K562 (cell line): ENCODE data around the gene STING1. TPM values are rescaled to one million over a fixed set of nuclear protein-coding genes. Genes with fewer than 3 reads are reported as not detected.

Experiments
- ATAC-seq: fragments of 200-7000 bp; cut with Tn5 transposase; 3 replicates; pipeline ENCODE4 v1.9.1; 2020; ENCODE audit warnings: moderate library complexity
- BruUV-seq: library from RNA; stranded (reverse); fragments of 400-500 nt; replicated peaks from 2 replicates; lab custom pipeline; 2021; lab: Mats Ljungman, UMichigan
- CTCF ChIA-PET: fragments of 300-600 bp; formaldehyde crosslinking; extraction: SDS; loops from one replicate; lab custom pipeline; 2021; ENCODE audit warnings: low intra/inter-chr PET ratio; lab: Yijun Ruan, JAX
- POLR2A ChIA-PET: fragments of 300-600, 350-650 bp; sonication (Branson Sonifier 250); formaldehyde crosslinking; extraction: SDS; loops from one replicate; lab custom pipeline; 2021; ENCODE audit warnings: antibody characterized with exemption, inconsistent platforms; lab: Yijun Ruan, JAX
- DNase-seq, 4 experiments: peaks; one replicate each; pipeline versions ENCODE4 v3.0.0 to v3.0.0-alpha.2; 2011 to 2018; ENCODE audit warnings: low spot score in 3 of 4, mixed read lengths in 3 of 4; ENCODE audit errors: extremely low read depth in 1 of 4
- FAIRE-seq: peaks from 2 replicates; lab custom pipeline; 2011; peaks lifted over from hg19 to GRCh38; lab: Jason Lieb, UNC
- H2AFZ ChIP-seq: 2 replicates; pipeline ENCODE4 v1.6.0; 2011; ENCODE audit warnings: low read depth, low read length, control low read depth, inconsistent platforms
- H3K27ac ChIP-seq: fragments of 200-600 bp; 3 replicates; pipeline ENCODE4 v1.8.0; 2011; ENCODE audit warnings: low read depth, mild to moderate bottlenecking, control low read depth, inconsistent platforms, low read length, moderate library complexity, mixed read lengths; ENCODE audit errors: extremely low read depth
- H3K27me3 ChIP-seq, 2 experiments: fragments of 300-600 bp in 1 of 2; 2 replicates in 1 of 2; 3 replicates in 1 of 2; pipeline versions ENCODE4 v1.6.0 to v1.8.0; 2011; ENCODE audit warnings: inconsistent platforms in 2 of 2, low read length in 2 of 2, mild to moderate bottlenecking in 1 of 2, mixed read lengths in 1 of 2, moderate library complexity in 1 of 2; ENCODE audit not compliant: control insufficient read depth in 2 of 2, insufficient read depth in 2 of 2
- H3K36me3 ChIP-seq: fragments of 300-600 bp; 3 replicates; pipeline ENCODE4 v1.8.0; 2011; ENCODE audit warnings: mild to moderate bottlenecking, low read length, inconsistent platforms; ENCODE audit not compliant: control insufficient read depth, insufficient read depth
- H3K4me1 ChIP-seq, 2 experiments: fragments of 200-600 bp in 1 of 2; replicated peaks in 1 of 2; 2 replicates in 1 of 2; 3 replicates in 1 of 2; pipeline versions ENCODE4 v1.5.1 to v1.8.0; 2011; ENCODE audit warnings: inconsistent platforms in 2 of 2, low read length in 2 of 2, mild to moderate bottlenecking in 1 of 2, mixed read lengths in 1 of 2, moderate library complexity in 1 of 2; ENCODE audit not compliant: control insufficient read depth in 2 of 2, insufficient read depth in 2 of 2
- H3K4me2 ChIP-seq: 2 replicates; pipeline ENCODE4 v1.6.1; 2011; ENCODE audit warnings: low read length, control low read depth, inconsistent platforms, mixed read lengths; ENCODE audit not compliant: insufficient read depth
- H3K4me3 ChIP-seq: fragments of 200-600 bp; sonication (generic), shearing (Covaris generic); 2 replicates; pipeline ENCODE4 v1.5.1; 2016; ENCODE audit warnings: control low read depth, inconsistent platforms
- H3K79me2 ChIP-seq: fragments of 200-600 bp; 3 replicates; pipeline ENCODE4 v1.8.0; 2011; ENCODE audit warnings: low read length, inconsistent platforms; ENCODE audit not compliant: control insufficient read depth, insufficient read depth
- H3K9ac ChIP-seq, 2 experiments: 2 replicates each; pipeline versions ENCODE4 v1.6.0 to v1.6.1; 2011; ENCODE audit warnings: low read depth in 2 of 2, low read length in 2 of 2, control low read depth in 1 of 2, inconsistent platforms in 1 of 2, mild to moderate bottlenecking in 1 of 2, mixed read lengths in 1 of 2; ENCODE audit not compliant: insufficient read depth in 1 of 2
- H3K9me1 ChIP-seq: one replicate; pipeline ENCODE4 v1.6.0; 2011; ENCODE audit warnings: inconsistent platforms, mild to moderate bottlenecking, low read length, moderate library complexity; ENCODE audit not compliant: control insufficient read depth, insufficient read depth
- H3K9me3 ChIP-seq: replicated peaks from 2 replicates; pipeline ENCODE4 v1.5.1; 2011; ENCODE audit warnings: low read depth, low read length, inconsistent platforms; ENCODE audit not compliant: control insufficient read depth, insufficient read depth
- H4K20me1 ChIP-seq: replicated peaks from 2 replicates; pipeline ENCODE4 v1.6.1; 2011; ENCODE audit warnings: low read length, inconsistent platforms, mixed read lengths; ENCODE audit not compliant: control insufficient read depth, insufficient read depth
- FOXM1 ChIP-seq, 2 experiments: fragments of 450-650 bp in 1 of 2; sonication (generic) in 1 of 2; formaldehyde crosslinking in 1 of 2; IDR thresholded peaks; 2 replicates each; pipeline versions ENCODE4 v1.6.1 to v1.9.0; 2017 to 2022; ENCODE audit warnings: low read depth in 2 of 2, mild to moderate bottlenecking in 2 of 2, missing genetic modification reagents in 1 of 2, moderate library complexity in 1 of 2
- HNRNPUL1 ChIP-seq: fragments of 200-400 bp; formaldehyde crosslinking; IDR thresholded peaks from 2 replicates; pipeline ENCODE4 v1.6.1; 2017; ENCODE audit warnings: low read length
- KLF16 ChIP-seq: IDR thresholded peaks from 2 replicates; pipeline ENCODE4 v1.6.1; 2016; ENCODE audit warnings: antibody characterized with exemption
- SOX6 ChIP-seq: fragments of 450-650 bp; IDR thresholded peaks from 2 replicates; pipeline ENCODE4 v1.6.1; 2014; ENCODE audit warnings: mild to moderate bottlenecking
- YBX1 ChIP-seq: fragments of 450-650 bp; IDR thresholded peaks from 2 replicates; pipeline ENCODE4 v1.7.1; 2016; ENCODE audit warnings: mild to moderate bottlenecking
- WGBS: fragments of 100-300 bp; shearing (Covaris generic); methylation state at CpG from one replicate; pipeline ENCODE4 v1.1.6; 2016; ENCODE audit warnings: low coverage, mixed read lengths; ENCODE audit not compliant: insufficient coverage; ENCODE audit errors: missing lambda C conversion rate; 5-methylcytosine and 5-hydroxymethylcytosine counted together
- in situ Hi-C: fragments of 300-500 bp; cut with MboI; formaldehyde crosslinking; loops from 4 replicates; pipeline ENCODE4 v1.15.0; 2018; ENCODE audit warnings: inconsistent platforms, mixed read lengths
- intact Hi-C: fragments of 100-400 bp; cut with micrococcal nuclease; formaldehyde crosslinking; loops from 2 replicates; pipeline ENCODE4 v1.14.2; 2022
- polyA plus RNA-seq, 8 experiments: library from polyadenylated mRNA; depleted of rRNA in 4 of 8; stranded (reverse) in 5 of 8; unstranded in 3 of 8; fragments of >200 nt; fragmentation: Nextera tagmentation in 2 of 8; fragmentation: Illumina TruSeq in 1 of 8; extraction: Ambion mirVana in 2 of 8; extraction: Trizol in 1 of 8; gene quantifications; 2 replicates each; pipeline versions ENCODE4 v1.2.1 to v1.2.3, GENCODE V29; 2011 to 2014; ENCODE audit warnings: inconsistent platforms in 1 of 8, missing spikeins in 1 of 8
- total RNA-seq, 7 experiments: library from RNA; depleted of rRNA in 6 of 7; stranded (reverse); fragments of >200 nt in 6 of 7; fragmentation: Illumina TruSeq in 2 of 7; extraction: Trizol in 2 of 7; gene quantifications; 2 replicates each; pipeline versions ENCODE4 v1.2.1 to v1.2.3, GENCODE V29; 2011 to 2021; ENCODE audit warnings: low replicate concordance in 1 of 7

The STING1 gene
- total and polyA plus RNA-seq, 9 of the 15 experiments (the other 6 are each of a cell fraction or from before 2014, with no cell fraction given), result 20.8 to 69.1 (median 44.7) TPM

DNA sequence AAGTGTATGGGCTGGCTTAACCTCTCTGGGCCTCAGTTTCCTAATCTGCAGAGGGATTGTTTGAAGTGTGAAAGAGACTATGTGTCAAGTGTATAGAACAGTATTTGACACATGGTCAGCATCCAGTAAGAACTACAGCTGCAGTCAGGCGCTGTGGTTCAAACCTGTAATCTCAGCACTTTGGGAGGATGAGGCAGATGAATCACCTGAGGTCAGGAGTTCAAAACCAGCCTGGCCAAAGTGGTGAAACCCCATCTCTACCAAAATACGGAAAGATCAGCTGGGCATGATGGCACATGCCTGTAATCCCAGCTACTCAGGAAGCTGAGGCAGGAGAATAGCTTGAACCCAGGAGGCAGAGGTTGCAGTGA, 31.9 kb upstream of the STING1 start (continued):
- TF ChIP-seq KLF16 (no peak), YBX1 (no peak)

DNA sequence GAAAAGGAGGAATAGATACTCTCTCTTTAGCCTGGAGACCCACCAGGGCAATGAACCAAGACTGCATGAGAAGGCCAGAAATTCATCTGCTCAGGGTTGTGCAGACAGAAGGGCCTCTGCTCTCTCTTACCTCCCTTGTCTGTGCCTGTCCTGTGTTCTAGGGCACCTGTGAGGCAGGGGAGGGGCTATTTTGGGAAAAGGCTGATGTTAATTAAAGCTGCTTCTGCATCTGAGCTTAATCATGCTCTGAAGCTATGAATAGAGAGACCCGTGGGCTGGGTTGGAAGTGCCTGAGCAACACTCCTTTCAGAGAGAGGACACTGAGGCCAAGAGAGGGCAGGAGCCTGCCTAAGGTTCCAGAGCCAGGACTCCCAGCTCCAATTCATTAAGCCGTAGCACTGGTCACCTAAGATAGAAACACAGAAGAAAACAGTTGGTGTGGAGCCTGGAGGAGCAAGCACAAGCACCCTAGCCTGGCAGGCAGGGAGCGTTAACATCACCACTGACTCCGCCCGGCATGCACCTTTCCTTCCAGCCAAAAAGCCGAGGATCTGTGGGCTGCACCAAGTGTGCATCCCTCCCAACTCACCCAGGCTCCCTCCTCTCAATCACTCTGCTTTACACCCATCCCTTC, 31.4 kb upstream of the STING1 start:
- no peak overlapping the region for H3K27ac ChIP-seq
- no TSS peak for BruUV-seq
- intact Hi-C loops (loop anchor here (1.0 to 2.0 kb wide), 2 partner anchors 39 to 92 kb away; no protein-coding TSS in a partner anchor), in situ Hi-C loops (no loop called here)
- no peak for TF ChIP-seq FOXM1 (IDR thresholded peaks at IDR 0.05; ENCODE audit: low read depth)
- no peak for TF ChIP-seq FOXM1 (CRISPR knock-in tag; IDR thresholded peaks at IDR 0.05; ENCODE audit: low read depth)
- no peak for TF ChIP-seq HNRNPUL1
- 0 out of 2 replicates have a peak, but pooled peaks have one; percentile 1 for TF ChIP-seq SOX6
- no peaks in the 10 kb centered on the region for H3K27me3 ChIP-seq
- peaks cover 13 to 17% of the 10 kb centered on the region in 2 experiments for H3K4me1 ChIP-seq
- H3K9ac ChIP-seq, result peak overlapping the region in 1 of 2 experiments; percentile 7; a peak in 1 of 4 replicates
- POLR2A ChIA-PET, result interaction anchor here (0.6 to 3.5 kb wide), 5 partner anchors 11 to 104 kb away, joined by 3 to 24 read pairs (median 3); partner anchors contain the start of genes DNAJC18 and UBE2D2
- no peaks in the 10 kb centered on the region for H3K9me3 ChIP-seq
- CTCF ChIA-PET, result interaction anchor here (1.3 to 2.8 kb wide), 2 partner anchors 92 to 129 kb away, joined by 3 to 25 read pairs; no protein-coding TSS in a partner anchor
- no peak for FAIRE-seq
- H4K20me1 ChIP-seq, result no peaks in the 10 kb centered on the region
- DNase-seq, result no peak
- H3K36me3 ChIP-seq, result peaks cover 34% of the 10 kb centered on the region; the same call in 2 of the 3 replicates
- 73% methylated on average over 6 of the region's 6 CpGs for WGBS
- no peaks in the 10 kb centered on the region for H3K9me1 ChIP-seq
- H3K4me3 ChIP-seq, result no peak overlapping the region
- ATAC-seq, result no peak
- no peaks in the 10 kb centered on the region for H3K79me2 ChIP-seq
- H3K4me2 ChIP-seq, result no peak overlapping the region
- H2AFZ ChIP-seq, result no peak overlapping the region
